Heart right ventricle (tissue), 16 donors: ENCODE data around the gene ADAMTSL3. TPM values are rescaled to one million over a fixed set of nuclear protein-coding genes. Genes with fewer than 3 reads are reported as not detected.

Experiments used
- ATAC-seq, 8 donors: fragments of 200-7000 bp; cut with Tn5 transposase; one replicate each; pipeline ENCODE4 v1.9.1; 2020; ENCODE audit warnings: mild to moderate bottlenecking in 8 of 8, moderate library complexity in 8 of 8, moderate number of reproducible peaks in 1 of 8
- DNase-seq, 2 donors: peaks; one replicate each; pipeline ENCODE4 v3.0.0-alpha.2; 2020
- H3K27ac ChIP-seq, 10 donors: fragments of 200-600 bp; sonication (generic) in 2 of 10; one replicate each; pipeline versions ENCODE4 v1.5.0 to v1.8.0; 2020 to 2022; ENCODE audit warnings: mild to moderate bottlenecking in 3 of 10
- H3K27me3 ChIP-seq, 7 donors: fragments of 200-600 bp; one replicate each; pipeline ENCODE4 v1.8.0; 2021 to 2022; ENCODE audit warnings: mild to moderate bottlenecking in 2 of 7
- H3K36me3 ChIP-seq, 9 donors: fragments of 200-600 bp; sonication (generic) in 1 of 9; one replicate each; pipeline versions ENCODE4 v1.5.0 to v1.8.0; 2020 to 2022; ENCODE audit warnings: mild to moderate bottlenecking in 2 of 9
- H3K4me1 ChIP-seq, 9 donors: fragments of 200-600 bp; sonication (generic) in 1 of 9; one replicate each; pipeline versions ENCODE4 v1.5.0 to v1.8.0; 2020 to 2022; ENCODE audit warnings: mild to moderate bottlenecking in 4 of 9
- H3K4me3 ChIP-seq, 10 donors: fragments of 200-600 bp; sonication (generic) in 2 of 10; one replicate each; pipeline versions ENCODE4 v1.5.0 to v1.8.0; 2020 to 2022; ENCODE audit warnings: mild to moderate bottlenecking in 7 of 10, moderate library complexity in 2 of 10
- H3K9me3 ChIP-seq, 11 donors: fragments of 200-600 bp in 10 of 11; sonication (generic) in 2 of 11; one replicate each; pipeline versions ENCODE4 v1.5.0 to v1.8.0; 2013 to 2022; ENCODE audit warnings: mild to moderate bottlenecking in 2 of 11, control low read depth in 1 of 11, moderate library complexity in 1 of 11
- WGBS, 2 donors: extraction: QIAGEN DNeasy Blood & Tissue Kit; methylation state at CpG; one replicate each; pipeline ENCODE4 v1.1.7; 2013; ENCODE audit warnings: inconsistent platforms in 1 of 2; 5-methylcytosine and 5-hydroxymethylcytosine counted together
- intact Hi-C, 10 donors: fragments of 100-400 bp; cut with DNase I; formaldehyde crosslinking; loops; one replicate each; pipeline versions ENCODE4 v1.11.1 to v1.14.2; 2022
- polyA plus RNA-seq, 2 donors: library from polyadenylated mRNA; stranded (reverse); fragments of 200-250 nt; gene quantifications; one replicate each; pipeline ENCODE4 v1.2.3, GENCODE V29; 2013
- total RNA-seq, 10 donors: library from RNA; stranded (reverse); fragmentation: NEBNext Ultra II Directional in 3 of 10; extraction: Animal tissue kit (Norgen Biotek cat#: 25700) in 3 of 10; gene quantifications; one replicate each; pipeline versions ENCODE4 v1.2.1 to v1.2.4, GENCODE V29; 2021 to 2023
- TF ChIP-seq, protein P1 (sequence below), 9 donors: fragments of 200-600 bp; sonication (generic) in 2 of 9; IDR thresholded peaks; one replicate each; pipeline versions ENCODE4 v1.5.0 to v1.8.0; 2021 to 2022; ENCODE audit warnings: antibody characterized with exemption in 9 of 9, mild to moderate bottlenecking in 5 of 9, moderate library complexity in 1 of 9
- donor health status: Arrhythmogenic right ventricular cardiomyopathy.
- donor health status: ischemic (EF 13 %, LVEDD 7.1; RV severe dilation, severe dysfunction).
- donor health status: healthy with polysubstance abuse.
- donor health status: DM: no; HTN: yes; CAD: no.
- donor health status: DM: no; HTN: no; CAD: no.
- donor health status: ischemic (EF 25% LVEDD 6.9; RV normal size, moderate dysfunction).
- donor health status: ischemic (EF 25% LVEDD 5.7; RV mildly dilated, moderate dysfunction).
- donor health status: healthy.
- donor health status: DM: yes; HTN: yes; CAD: no.
- donor health status: Ischemic cardiomyopathy.
- donor health status: ischemic (EF 35%, LVEDD 5.7; RV mildly dilated, moderate dysfunction).
- donor health status: nonischemic (EF 11% LVEDD 7.7; RV severe dilation, severe dysfunction).
- donor health status: DM: yes; HTN: yes; CAD: no.
- donor health status: PGD.
- donor health status: ischemic (EF 29% LVEDD 5.4; RV normal size, mild dysfunction).
- donor health status: nonischemic (EF 23%, LVEDD 6.1; RV moderate dilation, normal function).

ADAMTSL3 gene
- total and polyA plus RNA-seq, 12 donors: 1.6 to 15.4 (median 11.0) TPM

GRCh38 chr15:83739629-83740028 lies 85.7 kb downstream of the ADAMTSL3 start:
- 66% methylated on average over 3 of the region's 3 CpGs for WGBS, 2 donors
- peaks cover 0 to 10% (median 0%) of the 10 kb centered on the region in 9 donors for H3K36me3 ChIP-seq
- H3K4me1 ChIP-seq: peaks cover 0 to 3% (median 0%) of the 10 kb centered on the region in 9 donors
- no peak overlapping the region for H3K4me3 ChIP-seq
- TF ChIP-seq, protein P1, sequence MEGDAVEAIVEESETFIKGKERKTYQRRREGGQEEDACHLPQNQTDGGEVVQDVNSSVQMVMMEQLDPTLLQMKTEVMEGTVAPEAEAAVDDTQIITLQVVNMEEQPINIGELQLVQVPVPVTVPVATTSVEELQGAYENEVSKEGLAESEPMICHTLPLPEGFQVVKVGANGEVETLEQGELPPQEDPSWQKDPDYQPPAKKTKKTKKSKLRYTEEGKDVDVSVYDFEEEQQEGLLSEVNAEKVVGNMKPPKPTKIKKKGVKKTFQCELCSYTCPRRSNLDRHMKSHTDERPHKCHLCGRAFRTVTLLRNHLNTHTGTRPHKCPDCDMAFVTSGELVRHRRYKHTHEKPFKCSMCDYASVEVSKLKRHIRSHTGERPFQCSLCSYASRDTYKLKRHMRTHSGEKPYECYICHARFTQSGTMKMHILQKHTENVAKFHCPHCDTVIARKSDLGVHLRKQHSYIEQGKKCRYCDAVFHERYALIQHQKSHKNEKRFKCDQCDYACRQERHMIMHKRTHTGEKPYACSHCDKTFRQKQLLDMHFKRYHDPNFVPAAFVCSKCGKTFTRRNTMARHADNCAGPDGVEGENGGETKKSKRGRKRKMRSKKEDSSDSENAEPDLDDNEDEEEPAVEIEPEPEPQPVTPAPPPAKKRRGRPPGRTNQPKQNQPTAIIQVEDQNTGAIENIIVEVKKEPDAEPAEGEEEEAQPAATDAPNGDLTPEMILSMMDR (IDR thresholded peaks at IDR 0.05): no peak
- H3K27me3 ChIP-seq: no peaks in the 10 kb centered on the region
- H3K27ac ChIP-seq: no peak overlapping the region
- no peak for ATAC-seq
- H3K9me3 ChIP-seq: peaks cover 0 to under 1% (median 0%) of the 10 kb centered on the region in 11 donors
- DNase-seq: no peak
- intact Hi-C loops: loop anchor here in 9 of 10 donors (10.0 kb wide), 9 partner anchors 85 to 295 kb away; partner anchors contain the start of genes ADAMTSL3 (in 2 of the 9) and SH3GL3 (in 1 of the 9)

- Histone ChIP-seq H3K4me3 (no peak overlapping the region), H3K36me3 (no peaks in the 10 kb centered on the region), H3K27me3 (no peaks in the 10 kb centered on the region), H3K27ac (no peak overlapping the region), H3K4me1 (peaks cover 0 to 20% (median 15%) of the 10 kb centered on the region in 9 donors), H3K9me3 (peaks cover 0 to 6% (median 0%) of the 10 kb centered on the region in 11 donors)
- intact Hi-C loops: loop anchor here in 9 of 10 donors (2.0 to 10.0 kb wide), 10 partner anchors 89 to 301 kb away; partner anchors contain the start of genes ADAMTSL3 (in 2 of the 9) and SH3GL3 (in 1 of the 9)
- DNase-seq: no peak
- whole genome bisulfite sequencing, 2 donors: 75 to 95% methylated on average over 1 of the region's 1 CpG
- TF ChIP-seq, protein P1 (IDR thresholded peaks at IDR 0.05): no peak
- peak in 2 of 8 donors; percentile 75 to 81 for ATAC-seq
Observed at GRCh38 chr15:83745771-83746170, 91.8 kb downstream of the ADAMTSL3 start.

GRCh38 chr15:83746231-83746630 lies 92.3 kb downstream of the ADAMTSL3 start:
- no peak for ATAC-seq
- intact Hi-C loops: loop anchor here in 9 of 10 donors (2.0 to 10.0 kb wide), 10 partner anchors 89 to 301 kb away; partner anchors contain the start of genes ADAMTSL3 (in 2 of the 9) and SH3GL3 (in 1 of the 9)

DNA sequence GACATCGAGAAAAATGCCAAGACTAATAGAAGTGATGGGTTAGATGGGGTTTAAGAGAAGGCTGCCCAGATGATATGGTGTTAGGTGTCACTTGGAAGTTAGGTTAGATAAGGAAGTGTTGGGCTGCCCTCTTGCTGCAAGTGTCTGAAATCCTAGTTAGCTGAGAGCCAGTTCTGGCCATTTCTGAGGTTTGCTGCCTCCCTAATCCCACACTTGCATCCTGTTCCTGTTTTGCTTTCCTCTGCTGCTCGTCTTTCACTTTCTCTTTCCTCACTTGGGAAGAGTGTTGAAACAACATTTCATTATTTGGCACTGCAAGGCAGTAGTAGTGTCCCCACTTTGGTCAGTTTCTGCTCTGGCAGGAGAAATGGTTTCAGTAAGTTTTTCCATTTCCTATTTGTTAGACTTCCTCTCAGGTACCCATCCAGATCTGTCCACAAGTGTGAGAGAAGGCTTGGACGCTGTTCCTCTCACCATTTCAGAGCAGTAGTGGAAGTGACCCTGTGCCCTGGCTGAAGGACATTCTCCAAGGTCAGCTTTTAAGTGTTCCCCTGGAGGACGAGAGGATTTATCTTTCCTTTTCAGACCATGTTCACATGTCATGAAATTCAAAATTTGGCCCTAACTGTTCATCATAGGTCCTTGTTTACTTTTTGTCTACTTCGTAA lies 93.3 kb downstream of the ADAMTSL3 start:
- Histone ChIP-seq H3K4me1 (peaks cover 0 to 20% (median 15%) of the 10 kb centered on the region in 9 donors), H3K36me3 (no peaks in the 10 kb centered on the region), H3K4me3 (peak overlapping the region in 6 of 10 donors; percentile 15 to 27 (median 21)), H3K27ac (peak overlapping the region in 8 of 10 donors; percentile 7 to 67 (median 50)), H3K27me3 (no peaks in the 10 kb centered on the region), H3K9me3 (peaks cover 0 to 6% (median 0%) of the 10 kb centered on the region in 11 donors)
- DNase-seq: peak in 1 of 2 donors; percentile 49
- WGBS, 2 donors: 31 to 37% methylated on average over 5 of the region's 5 CpGs
- ATAC-seq: peak; percentile 66 to 90 (median 83)
- intact Hi-C loops: loop anchor here in 9 of 10 donors (2.0 to 10.0 kb wide), 10 partner anchors 88 to 302 kb away; partner anchors contain the start of genes ADAMTSL3 (in 2 of the 9) and SH3GL3 (in 1 of the 9)
- TF ChIP-seq, protein P1 (IDR thresholded peaks at IDR 0.05): peak in 7 of 9 donors; percentile 18 to 61 (median 40)

More at GRCh38 chr15:83746231-83746630, 92.3 kb downstream of the ADAMTSL3 start:
- H3K27me3 ChIP-seq: no peaks in the 10 kb centered on the region
- TF ChIP-seq, protein P1 (IDR thresholded peaks at IDR 0.05): no peak
- peaks cover 0 to 20% (median 15%) of the 10 kb centered on the region in 9 donors for H3K4me1 ChIP-seq
- no peak overlapping the region for H3K4me3 ChIP-seq
- H3K36me3 ChIP-seq: no peaks in the 10 kb centered on the region
- H3K27ac ChIP-seq: peak overlapping the region in 5 of 10 donors; percentile 4 to 67 (median 58)
- no peak for DNase-seq
- H3K9me3 ChIP-seq: peaks cover 0 to 6% (median 0%) of the 10 kb centered on the region in 11 donors
- 94 to 95% methylated on average over 4 of the region's 4 CpGs for WGBS, 2 donors
